Measurements from ENCODE around the gene ADAP1. TPM values are rescaled to one million over a fixed set of nuclear protein-coding genes. Genes with fewer than 3 reads are reported as not detected.

ADAP1 gene
- total RNA-seq, 2 donors from 2014 or later, result 19.7 to 19.8 TPM

DNA sequence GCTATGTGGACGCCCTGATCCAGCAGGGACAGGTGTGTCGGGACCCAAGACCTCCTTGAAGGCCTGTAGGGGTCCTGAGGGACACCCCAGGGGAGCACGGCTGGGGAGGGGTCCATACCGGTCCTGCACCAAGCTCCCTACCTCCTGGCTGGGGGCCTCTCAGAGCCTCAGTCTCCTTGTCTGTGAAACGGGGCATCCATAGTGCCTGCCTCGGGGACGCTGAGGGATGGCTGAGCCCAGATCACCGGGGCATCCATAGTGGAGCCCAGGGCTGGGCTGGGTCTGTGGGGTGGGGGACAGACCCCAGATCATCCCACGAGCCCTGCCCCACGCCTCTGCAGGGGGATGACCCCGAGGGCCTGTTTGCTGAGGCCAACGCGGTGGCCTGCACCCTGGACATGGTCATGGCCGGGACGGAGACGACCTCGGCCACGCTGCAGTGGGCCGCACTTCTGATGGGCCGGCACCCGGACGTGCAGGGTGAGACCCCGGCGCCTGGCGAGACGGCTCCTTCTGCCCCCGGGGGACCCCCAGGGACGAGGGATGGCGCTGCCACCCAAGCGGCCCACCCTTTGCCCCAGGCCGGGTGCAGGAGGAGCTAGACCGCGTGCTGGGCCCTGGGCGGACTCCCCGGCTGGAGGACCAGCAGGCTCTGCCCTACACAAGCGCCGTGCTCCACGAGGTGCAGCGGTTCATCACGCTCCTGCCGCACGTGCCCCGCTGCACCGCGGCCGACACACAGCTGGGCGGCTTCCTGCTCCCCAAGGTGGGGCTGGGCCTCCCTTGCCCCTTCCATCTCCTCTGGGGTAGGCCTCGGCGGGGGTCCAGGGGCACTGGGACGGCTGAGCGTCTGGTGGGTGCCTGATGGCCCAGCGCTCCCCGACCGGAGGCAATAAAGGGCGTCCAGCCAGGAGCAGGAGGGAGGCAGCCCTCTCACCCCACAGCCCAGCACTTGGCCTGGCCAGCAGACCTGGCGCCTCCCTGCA lies 32.6 kb upstream of the ADAP1 start:
- intact Hi-C loops (cut with DNase I), result no loop called here
- H3K27ac ChIP-seq, result peak overlapping the region in 3 of 4 donors; percentile 39 to 59 (median 48)
- H3K4me3 ChIP-seq, result no peak overlapping the region
- DNase-seq (no peak), ATAC-seq (no peak)
- H3K36me3 ChIP-seq (replicated peaks in 1 of 2; ENCODE audit: insufficient read depth in 1 of 2, low read depth in 2 of 2), result no peaks in the 10 kb centered on the region
- WGBS, 2 donors, result 77 to 83% methylated on average over 13 to 22 of the region's 56 CpGs
- H3K9me3 ChIP-seq, result no peaks in the 10 kb centered on the region
- H3K27me3 ChIP-seq, result no peaks in the 10 kb centered on the region
- H3K4me1 ChIP-seq, result peaks cover 31% of the 10 kb centered on the region
- TF ChIP-seq, protein P1, sequence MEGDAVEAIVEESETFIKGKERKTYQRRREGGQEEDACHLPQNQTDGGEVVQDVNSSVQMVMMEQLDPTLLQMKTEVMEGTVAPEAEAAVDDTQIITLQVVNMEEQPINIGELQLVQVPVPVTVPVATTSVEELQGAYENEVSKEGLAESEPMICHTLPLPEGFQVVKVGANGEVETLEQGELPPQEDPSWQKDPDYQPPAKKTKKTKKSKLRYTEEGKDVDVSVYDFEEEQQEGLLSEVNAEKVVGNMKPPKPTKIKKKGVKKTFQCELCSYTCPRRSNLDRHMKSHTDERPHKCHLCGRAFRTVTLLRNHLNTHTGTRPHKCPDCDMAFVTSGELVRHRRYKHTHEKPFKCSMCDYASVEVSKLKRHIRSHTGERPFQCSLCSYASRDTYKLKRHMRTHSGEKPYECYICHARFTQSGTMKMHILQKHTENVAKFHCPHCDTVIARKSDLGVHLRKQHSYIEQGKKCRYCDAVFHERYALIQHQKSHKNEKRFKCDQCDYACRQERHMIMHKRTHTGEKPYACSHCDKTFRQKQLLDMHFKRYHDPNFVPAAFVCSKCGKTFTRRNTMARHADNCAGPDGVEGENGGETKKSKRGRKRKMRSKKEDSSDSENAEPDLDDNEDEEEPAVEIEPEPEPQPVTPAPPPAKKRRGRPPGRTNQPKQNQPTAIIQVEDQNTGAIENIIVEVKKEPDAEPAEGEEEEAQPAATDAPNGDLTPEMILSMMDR (IDR thresholded peaks at IDR 0.05), result no peak
- TF ChIP-seq POLR2A (IDR thresholded peaks at IDR 0.05), result no peak

DNA sequence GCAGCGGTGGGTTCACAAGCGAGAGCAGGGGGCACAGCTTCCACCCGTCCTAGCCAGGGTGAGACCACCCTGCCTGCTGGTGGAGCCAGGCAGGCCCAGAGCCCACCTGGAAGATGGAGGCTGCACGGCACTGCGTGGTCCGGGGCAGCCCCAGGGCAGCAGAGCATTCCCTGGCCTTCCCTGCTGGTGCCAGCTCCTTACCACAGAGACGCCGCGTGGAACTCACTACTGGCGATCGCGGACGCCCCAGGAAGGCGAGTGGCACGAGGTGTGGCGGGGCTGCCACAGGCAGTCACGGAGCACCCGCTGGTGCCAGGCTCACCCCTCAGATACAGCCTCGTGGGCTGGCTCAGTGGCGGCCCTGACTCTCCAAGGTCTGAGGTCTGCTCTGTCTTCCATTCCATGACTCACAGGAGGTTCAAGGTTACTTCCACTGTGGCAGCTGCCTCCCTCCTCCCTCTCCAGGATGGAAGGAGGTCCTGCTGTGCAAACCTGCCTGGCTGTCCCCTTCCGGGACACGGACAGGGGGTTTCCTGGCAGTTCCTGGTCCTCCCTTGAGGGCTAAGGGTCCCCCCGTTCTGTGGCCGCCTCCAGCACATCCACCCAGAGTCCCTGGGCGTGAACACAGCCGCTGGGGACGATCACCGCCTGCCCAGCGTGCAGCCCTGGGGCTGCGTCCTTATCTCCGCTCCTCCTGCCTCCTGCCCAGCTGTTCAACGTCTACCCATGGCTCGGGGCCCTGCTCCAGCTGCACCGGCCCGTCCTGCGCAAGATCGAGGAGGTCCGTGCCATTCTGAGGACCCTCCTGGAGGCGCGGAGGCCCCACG lies 31.6 kb upstream of the ADAP1 start:
- ATAC-seq (peak; percentile 69), DNase-seq (peak; percentile 54 to 79 (median 70))
- peaks cover 31% of the 10 kb centered on the region for H3K4me1 ChIP-seq
- TF ChIP-seq, protein P1 (IDR thresholded peaks at IDR 0.05), result no peak
- peak in 1 of 3 donors; percentile 19 for TF ChIP-seq POLR2A (IDR thresholded peaks at IDR 0.05)
- H3K36me3 ChIP-seq (replicated peaks in 1 of 2; ENCODE audit: insufficient read depth in 1 of 2, low read depth in 2 of 2), result no peaks in the 10 kb centered on the region
- no peaks in the 10 kb centered on the region for H3K9me3 ChIP-seq
- no peaks in the 10 kb centered on the region for H3K27me3 ChIP-seq
- 36 to 38% methylated on average over 22 to 35 of the region's 41 CpGs for WGBS, 2 donors
- H3K4me3 ChIP-seq, result no peak overlapping the region
- intact Hi-C loops (cut with DNase I), result no loop called here
- H3K27ac ChIP-seq, result peak overlapping the region in 3 of 4 donors; percentile 39 to 59 (median 48)

DNA sequence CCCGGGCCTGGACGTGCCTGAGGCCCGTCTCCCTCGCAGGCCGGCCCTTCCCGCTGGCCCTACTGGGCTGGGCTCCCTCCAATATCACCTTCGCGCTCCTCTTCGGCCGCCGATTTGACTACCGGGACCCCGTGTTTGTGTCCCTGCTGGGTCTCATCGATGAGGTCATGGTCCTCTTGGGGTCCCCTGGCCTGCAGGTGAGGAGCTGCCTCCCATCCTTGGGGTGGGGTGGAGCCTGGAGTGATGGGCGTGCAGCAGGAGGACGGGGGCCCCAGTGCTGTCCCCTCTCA lies 30.6 kb upstream of the ADAP1 start:
- intact Hi-C loops (cut with DNase I), result no loop called here
- DNase-seq (no peak), ATAC-seq (no peak)
- 83 to 92% methylated on average over 5 to 13 of the region's 16 CpGs for WGBS, 2 donors
- Histone ChIP-seq H3K4me1 (peaks cover 31% of the 10 kb centered on the region), H3K27me3 (no peaks in the 10 kb centered on the region), H3K4me3 (no peak overlapping the region), H3K36me3 (replicated peaks in 1 of 2; ENCODE audit: insufficient read depth in 1 of 2, low read depth in 2 of 2) (no peaks in the 10 kb centered on the region), H3K27ac (no peak overlapping the region), H3K9me3 (no peaks in the 10 kb centered on the region)
- no peak for TF ChIP-seq POLR2A (IDR thresholded peaks at IDR 0.05)
- TF ChIP-seq, protein P1 (IDR thresholded peaks at IDR 0.05), result no peak

DNA sequence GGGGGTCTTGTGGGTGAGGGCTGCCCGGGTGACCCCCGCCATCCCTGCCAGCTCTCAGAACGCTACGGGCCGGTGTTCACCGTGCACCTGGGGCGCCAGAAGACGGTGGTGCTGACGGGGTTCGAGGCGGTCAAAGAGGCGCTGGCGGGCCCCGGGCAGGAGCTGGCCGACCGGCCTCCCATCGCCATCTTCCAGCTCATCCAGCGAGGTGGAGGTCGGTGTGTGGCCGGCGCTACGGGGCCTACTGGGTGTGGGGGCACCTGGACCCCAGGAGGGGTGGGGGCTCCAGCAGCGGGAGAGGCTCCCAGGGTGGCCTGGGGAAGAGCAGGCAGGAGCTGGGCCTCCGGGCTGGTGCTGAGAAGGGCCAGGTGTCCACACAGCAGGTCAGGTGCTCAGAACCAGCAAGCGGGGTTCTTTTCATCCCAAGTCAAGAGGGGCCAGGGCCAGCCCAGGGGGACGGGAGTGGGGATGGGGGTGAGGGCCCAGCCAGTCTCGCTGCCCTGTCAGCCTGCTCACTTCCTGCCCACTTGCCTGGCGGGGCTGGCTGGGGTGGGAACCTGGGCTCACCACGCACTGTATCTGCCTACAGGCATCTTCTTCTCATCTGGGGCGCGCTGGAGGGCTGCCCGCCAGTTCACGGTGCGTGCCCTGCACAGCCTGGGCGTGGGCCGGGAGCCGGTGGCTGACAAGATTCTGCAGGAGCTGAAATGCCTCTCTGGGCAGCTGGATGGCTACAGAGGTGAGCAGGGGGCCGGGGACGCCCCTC lies 30.1 kb upstream of the ADAP1 start:
- intact Hi-C loops (cut with DNase I), result no loop called here
- DNase-seq, result no peak
- WGBS, 2 donors, result 88 to 91% methylated on average over 18 to 31 of the region's 39 CpGs

More for the DNA sequence above, 30.1 kb upstream of the ADAP1 start:
- Histone ChIP-seq H3K4me1 (peaks cover 31% of the 10 kb centered on the region), H3K9me3 (no peaks in the 10 kb centered on the region), H3K27ac (no peak overlapping the region), H3K36me3 (replicated peaks in 1 of 2; ENCODE audit: insufficient read depth in 1 of 2, low read depth in 2 of 2) (no peaks in the 10 kb centered on the region), H3K4me3 (no peak overlapping the region), H3K27me3 (no peaks in the 10 kb centered on the region)
- ATAC-seq, result no peak
- TF ChIP-seq POLR2A (IDR thresholded peaks at IDR 0.05), result no peak
- TF ChIP-seq, protein P1 (IDR thresholded peaks at IDR 0.05), result no peak
